ENCODE results near the gene RPA1.

GRCh38 chr17:1947229-1947742 lies 117.5 kb downstream of the RPA1 start:
- TF ChIP-seq CTCF (IDR thresholded peaks at IDR 0.05 in 2 of 3, conservative IDR thresholded peaks at IDR 0.05 in 1 of 3; ENCODE audit: borderline replicate concordance in 1 of 3, insufficient read depth in 1 of 3, low read depth in 2 of 3, low read length in 2 of 3) (no peak), POLR2A (IDR thresholded peaks at IDR 0.05; ENCODE audit: borderline replicate concordance, extremely low read depth, insufficient read depth, insufficient read length) (no peak), ATF3 (IDR thresholded peaks at IDR 0.05) (no peak), MAX (IDR thresholded peaks at IDR 0.05) (no peak), YY1 (IDR thresholded peaks at IDR 0.05; ENCODE audit: extremely low read depth, insufficient replicate concordance, low read depth, low read length) (no peak), EZH2phosphoT487 (IDR thresholded peaks at IDR 0.05; ENCODE audit: borderline replicate concordance) (no peak), POLR2AphosphoS5 (IDR thresholded peaks at IDR 0.05; ENCODE audit: low read depth, low read length) (no peak)
